GM18499 (cell line): Measurements from ENCODE around the gene FTCD.
"Not testable (repeated sequence)": the region's sequence is repeated elsewhere in the genome, so short reads cannot be mapped to it uniquely, and the experiment has no call there.

ENCODE experiments used
- ATAC-seq: cut with Tn5 transposase; IDR thresholded peaks from one replicate; pipeline ENCODE4 v1.9.1; 2021; ENCODE audit warnings: moderate number of reproducible peaks; ENCODE audit not compliant: insufficient read depth, unreplicated experiment

The FTCD gene

GRCh38 chr21:46142582-46143473 is 12.6 kb downstream of the FTCD start:
- ATAC-seq, result no peak

DNA sequence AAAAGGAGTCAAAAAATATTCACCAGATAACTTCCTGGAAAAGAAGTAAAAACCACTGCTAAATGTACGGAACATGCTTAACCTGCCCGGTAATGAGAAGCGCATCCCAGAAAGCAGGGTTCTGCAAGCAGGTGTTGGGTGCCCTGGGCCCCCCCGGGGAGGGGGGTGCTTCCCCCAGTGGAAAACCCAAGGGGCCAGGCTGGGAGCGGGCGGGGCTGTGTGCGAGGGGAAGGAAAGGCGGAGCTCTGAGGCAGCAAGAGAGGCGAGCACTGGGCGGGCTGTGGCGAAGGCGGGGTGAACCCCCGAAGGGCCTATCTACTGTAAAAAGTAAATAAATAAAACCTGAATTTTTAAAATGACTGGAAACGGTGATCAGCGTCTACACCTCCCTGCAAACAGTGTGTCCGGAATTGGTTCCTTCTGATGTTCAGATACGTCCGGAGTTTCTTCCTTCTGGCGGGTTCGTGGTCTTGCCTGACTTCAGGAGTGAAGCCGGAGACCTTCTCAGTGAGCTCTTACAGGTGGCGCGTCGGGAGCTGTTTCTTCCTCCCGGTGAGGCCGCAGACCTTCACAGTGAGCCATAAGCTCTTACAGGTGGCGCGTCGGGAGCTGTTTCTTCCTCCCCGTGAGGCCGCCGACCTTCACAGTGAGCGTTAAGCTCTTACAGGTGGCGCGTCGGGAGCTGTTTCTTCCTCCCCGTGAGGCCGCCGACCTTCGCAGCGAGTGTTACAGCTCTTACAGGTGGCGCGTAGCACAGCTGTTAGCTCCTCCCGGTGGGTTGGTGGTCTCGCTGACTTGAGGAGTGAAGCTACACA is 13.4 kb downstream of the FTCD start:
- ATAC-seq, result no peak

DNA sequence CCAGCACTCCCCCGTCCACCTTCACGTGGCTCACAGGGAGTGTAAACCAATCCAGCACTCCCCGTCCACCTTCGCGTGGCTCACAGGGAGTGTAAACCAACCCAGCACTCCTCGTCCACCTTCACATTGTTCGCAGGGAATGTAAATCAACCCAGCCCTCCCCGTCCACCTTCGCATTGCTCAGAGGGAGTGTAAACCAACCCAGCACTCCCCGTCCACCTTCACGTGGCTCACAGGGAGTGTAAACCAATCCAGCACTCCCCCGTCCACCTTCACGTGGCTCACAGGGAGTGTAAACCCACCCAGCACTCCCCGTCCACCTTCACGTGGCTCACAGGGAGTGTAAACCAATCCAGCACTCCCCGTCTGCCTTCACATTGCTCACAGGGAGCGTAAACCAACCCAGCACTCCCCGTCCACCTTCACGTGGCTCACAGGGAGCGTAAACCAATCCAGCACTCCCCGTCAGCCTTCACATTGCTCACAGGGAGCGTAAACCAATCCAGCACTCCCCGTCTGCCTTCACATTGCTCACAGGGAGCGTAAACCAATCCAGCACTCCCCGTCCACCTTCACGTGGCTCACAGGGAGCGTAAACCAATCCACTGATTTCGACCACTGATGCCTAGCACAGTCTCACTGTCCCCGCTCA is 14.9 kb downstream of the FTCD start:
- not testable (repeated sequence) for ATAC-seq

- ATAC-seq, result no peak
These were observed 15.7 kb downstream of the FTCD start for GRCh38 chr21:46139686-46140085.

GRCh38 chr21:46138383-46138970 is 16.9 kb downstream of the FTCD start:
- no peak for ATAC-seq

GRCh38 chr21:46137908-46138307 is 17.5 kb downstream of the FTCD start:
- ATAC-seq, result no peak

- ATAC-seq, result no peak
These were observed 18.5 kb downstream of the FTCD start for GRCh38 chr21:46136739-46137349.

GRCh38 chr21:46135782-46136395 is 19.5 kb downstream of the FTCD start:
- no peak for ATAC-seq

DNA sequence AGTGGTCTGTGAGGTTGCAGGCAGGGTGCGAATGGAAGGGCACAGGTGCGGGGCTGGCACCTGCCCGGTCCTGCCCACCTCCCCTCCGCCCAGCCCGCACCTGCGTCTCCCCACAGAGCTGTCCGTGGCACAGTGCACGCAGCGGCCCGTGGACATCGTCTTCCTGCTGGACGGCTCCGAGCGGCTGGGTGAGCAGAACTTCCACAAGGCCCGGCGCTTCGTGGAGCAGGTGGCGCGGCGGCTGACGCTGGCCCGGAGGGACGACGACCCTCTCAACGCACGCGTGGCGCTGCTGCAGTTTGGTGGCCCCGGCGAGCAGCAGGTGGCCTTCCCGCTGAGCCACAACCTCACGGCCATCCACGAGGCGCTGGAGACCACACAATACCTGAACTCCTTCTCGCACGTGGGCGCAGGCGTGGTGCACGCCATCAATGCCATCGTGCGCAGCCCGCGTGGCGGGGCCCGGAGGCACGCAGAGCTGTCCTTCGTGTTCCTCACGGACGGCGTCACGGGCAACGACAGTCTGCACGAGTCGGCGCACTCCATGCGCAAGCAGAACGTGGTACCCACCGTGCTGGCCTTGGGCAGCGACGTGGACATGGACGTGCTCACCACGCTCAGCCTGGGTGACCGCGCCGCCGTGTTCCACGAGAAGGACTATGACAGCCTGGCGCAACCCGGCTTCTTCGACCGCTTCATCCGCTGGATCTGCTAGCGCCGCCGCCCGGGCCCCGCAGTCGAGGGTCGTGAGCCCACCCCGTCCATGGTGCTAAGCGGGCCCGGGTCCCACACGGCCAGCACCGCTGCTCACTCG is 23.3 kb downstream of the FTCD start:
- no peak for ATAC-seq

DNA sequence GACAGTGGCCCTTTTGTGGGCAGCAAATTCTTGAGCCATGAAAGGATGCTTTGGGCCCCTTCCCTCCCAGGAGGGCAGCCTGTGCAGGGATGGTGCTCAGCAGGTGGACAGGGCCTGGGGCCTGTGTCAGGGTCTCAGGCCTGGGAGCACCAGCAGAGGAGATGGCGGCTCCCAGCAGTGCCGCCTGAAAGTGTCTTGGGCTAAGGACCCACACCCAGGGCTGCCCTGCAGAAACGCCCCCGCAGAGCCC is 23.9 kb downstream of the FTCD start:
- no peak for ATAC-seq

DNA sequence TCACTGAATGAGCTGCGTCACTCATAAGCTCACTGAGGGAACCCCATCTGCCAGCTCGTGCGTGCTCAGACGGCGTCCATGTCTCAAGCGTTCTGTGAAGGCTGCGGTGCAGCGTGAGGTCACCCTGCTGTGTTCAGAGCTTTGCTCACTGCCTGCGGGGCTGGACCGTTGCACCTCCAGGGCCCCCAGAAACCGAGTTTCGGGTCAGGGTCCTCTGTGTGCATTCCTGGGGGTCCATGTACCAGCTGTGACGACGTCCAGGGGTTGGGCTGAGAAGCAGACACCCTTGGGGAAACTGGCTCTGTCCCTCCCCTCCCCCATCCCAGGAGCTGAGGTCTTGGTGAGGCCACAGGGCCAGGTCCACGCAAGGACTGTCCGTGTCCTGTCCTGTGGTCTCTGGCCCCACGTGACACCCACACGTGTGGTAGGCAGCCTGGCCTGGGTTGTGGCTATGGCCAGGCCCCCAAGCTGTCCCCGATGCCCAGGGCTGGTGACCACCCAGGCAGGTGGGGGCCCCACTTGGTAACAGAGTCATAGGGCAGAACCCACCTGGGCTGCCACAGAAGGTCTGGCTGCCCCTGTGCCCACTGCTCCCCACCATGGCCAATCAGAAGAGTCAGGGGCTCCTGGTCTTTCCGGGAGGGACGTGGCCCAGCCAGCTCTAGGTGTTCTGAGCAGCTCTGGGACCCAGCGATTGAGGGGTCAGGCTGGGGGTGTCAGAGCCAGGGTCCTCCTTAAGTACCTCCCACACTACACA is 24.4 kb downstream of the FTCD start:
- ATAC-seq, result no peak

DNA sequence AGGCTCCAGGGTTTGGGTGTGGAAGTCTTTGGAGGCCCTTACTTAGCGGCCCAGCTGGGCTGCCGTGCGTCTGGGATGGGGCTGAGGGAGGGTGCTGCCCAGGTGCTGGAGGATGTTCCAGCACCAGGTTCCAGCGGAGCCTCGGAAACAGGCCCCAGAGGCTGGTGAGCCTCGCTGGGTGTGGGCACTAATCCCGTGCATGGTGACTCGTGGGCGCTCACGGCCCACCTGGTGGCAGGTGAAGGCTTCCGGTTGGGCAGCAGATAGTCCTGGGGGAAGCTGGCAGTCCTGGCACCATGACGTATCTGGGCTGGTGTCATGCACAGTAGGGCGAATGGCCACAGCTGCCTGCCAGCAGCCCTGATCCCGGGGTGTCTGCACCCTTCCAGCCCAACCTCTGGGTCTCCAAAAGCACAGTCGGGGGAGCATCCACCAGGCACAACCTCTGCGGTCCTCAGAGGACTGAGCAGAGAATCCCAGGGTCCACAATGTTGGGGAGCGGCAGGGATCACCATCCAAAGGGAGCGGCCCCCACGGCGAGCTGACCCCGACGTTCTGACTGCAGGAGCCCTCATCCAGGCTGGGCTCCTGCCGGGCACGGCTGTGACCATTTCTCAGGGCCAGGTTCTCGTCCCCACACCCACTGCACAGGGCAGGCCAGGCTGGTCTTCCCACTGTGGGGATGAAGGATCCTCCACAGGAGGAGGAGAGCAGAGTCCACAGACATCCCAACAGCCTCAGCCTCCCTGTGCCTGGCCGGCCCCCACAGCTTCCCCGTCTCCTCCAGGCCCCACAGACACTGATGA is 25.3 kb downstream of the FTCD start:
- no peak for ATAC-seq

DNA sequence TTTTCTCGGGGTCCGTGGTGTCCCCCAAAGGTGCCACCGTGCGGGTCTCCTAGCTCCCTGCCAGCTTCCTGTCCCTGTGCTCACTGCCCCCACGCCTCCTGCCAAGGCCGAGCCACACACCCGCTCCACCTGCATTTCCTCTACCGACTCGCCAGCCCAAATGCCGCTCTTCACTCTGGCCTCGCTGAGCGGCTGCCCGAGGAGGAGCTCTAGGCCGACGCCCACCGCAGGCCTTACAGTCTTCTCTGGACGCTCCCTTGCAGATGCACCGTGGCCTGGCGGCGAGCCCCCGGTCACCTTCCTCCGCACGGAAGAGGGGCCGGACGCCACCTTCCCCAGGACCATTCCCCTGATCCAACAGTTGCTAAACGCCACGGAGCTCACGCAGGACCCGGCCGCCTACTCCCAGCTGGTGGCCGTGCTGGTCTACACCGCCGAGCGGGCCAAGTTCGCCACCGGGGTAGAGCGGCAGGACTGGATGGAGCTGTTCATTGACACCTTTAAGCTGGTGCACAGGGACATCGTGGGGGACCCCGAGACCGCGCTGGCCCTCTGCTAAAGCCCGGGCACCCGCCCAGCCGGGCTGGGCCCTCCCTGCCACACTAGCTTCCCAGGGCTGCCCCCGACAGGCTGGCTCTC is 26.3 kb downstream of the FTCD start:
- no peak for ATAC-seq

DNA sequence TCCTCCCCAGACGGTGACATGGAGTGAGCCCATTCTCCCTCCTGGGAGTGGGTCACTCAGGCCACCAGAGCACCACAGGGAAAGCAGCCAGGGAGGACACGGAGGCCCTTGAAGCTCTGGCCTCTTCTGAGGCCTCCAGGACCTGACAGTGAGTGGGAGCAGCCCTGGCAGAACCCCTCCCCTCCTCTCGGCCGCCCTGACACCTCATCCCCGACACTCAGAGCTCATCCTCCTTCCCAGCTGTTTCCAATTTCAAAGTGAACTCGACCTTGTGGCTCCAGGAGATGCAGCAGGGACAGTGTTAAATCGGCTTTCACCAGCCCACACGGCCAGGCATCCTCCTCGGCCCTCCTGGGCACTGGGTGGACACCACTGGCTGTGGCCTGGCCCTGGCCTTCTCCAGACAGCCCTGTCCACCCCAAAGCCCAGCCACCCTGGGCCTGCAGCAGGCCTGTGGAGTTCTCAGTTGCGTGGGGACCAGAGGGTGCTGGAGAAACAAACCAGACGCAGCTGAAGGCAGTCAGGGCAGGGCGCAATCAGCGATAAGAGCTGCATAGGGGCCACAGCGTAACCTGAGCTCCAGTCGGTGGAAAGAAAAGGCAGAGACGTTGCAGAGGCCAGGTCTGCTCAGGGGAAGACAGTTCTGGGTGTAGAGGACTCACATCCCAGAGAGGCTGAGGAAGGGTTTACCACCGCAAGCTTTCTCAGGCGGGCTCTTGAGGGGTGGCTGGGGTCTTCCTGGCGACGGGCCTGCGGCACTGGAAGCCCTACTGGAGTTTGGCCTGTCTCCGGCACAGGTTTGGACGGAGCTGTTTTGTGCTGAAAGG is 27.1 kb downstream of the FTCD start:
- no peak for ATAC-seq

- no peak for ATAC-seq
These were observed 27.9 kb downstream of the FTCD start for GRCh38 chr21:46127239-46128105.
